NCI-H1417 treated with DMSO at 0.1 percent for 48 hours (cell line): ENCODE data around the gene FGF22.
"Not testable (repeated sequence)": the region's sequence is repeated elsewhere in the genome, so short reads cannot be mapped to it uniquely, and the experiment has no call there.

Source experiments
- DNase-seq: peaks from one replicate; lab custom pipeline; 2025; lab: John Stamatoyannopoulos, UW

FGF22 gene

GRCh38 chr19:660793-661426 is 21.2 kb downstream of the FGF22 start:
- no peak for DNase-seq

DNA sequence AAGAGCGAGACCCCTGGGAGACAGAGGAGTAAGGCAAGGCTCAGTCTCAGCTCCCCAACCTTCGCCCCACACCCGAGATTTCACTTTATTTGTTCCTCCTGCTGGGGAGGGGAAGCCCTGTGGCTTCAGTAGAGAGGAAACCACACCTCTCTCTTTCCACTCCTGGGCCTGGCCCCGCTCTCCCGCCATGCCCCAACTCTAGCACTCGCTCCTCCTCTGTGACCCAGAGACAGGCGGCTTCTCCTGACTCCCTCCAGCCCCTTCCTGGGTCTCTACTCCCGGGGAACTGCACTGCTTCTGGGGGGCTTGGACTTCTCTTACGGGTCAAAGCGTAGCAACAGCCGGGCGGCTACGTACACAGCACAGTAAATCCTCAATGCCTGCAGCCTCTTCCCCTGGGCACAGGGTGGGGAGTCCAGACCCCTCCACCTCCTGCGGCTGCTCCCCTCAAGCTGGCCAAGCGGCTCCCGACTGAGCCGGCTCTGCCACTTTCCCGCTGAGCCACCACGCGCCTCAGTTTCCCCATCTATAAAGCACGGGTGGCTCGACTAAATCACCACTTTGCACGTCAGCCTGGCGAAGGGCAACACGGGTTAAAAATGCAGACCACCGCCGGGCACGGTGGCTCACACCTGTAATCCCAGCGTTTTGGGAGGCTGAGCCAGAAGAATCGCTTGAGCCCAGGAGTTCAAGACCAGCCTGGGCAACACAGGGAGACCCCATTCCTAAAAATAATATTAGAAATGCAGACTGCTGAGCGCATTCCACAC is 21.9 kb downstream of the FGF22 start:
- DNase-seq, result no peak

DNA sequence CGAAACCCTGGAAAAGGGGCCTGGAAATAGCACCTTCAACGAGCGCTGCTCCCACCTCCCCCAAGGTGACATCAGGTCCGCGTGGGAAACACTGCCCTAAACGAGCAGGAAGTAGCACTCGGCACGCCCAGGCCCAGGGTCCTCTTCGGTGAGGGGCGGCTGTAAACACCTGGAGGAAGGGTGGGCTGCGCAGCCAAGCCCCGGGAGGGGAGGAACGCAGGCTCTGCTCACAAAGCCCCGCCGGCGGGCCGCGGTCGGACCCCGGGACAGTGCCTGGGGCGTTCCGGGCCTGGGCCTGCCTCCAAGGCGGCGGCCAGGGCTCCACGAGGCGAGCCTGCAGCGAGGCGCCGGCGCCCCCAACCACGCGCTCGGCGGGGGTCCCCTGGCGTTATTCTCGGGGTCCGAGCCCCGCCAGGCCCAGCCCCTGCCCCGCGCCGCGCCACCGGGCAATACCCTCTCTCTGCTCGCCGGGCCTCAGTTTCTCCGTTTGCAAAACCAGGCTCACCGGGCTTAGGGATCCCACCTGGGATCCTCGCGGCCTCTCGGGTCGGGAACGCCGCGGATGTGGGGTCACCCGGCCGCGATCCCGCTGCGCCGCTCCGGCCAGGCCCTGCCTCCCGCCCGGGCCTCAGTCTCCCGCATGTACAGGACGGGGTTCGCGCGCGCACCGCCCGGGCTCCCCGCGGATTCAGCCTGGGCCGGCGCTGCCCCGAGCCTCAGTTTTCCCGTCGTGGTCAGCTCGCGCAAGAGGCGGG is 22.7 kb downstream of the FGF22 start:
- no peak for DNase-seq

DNA sequence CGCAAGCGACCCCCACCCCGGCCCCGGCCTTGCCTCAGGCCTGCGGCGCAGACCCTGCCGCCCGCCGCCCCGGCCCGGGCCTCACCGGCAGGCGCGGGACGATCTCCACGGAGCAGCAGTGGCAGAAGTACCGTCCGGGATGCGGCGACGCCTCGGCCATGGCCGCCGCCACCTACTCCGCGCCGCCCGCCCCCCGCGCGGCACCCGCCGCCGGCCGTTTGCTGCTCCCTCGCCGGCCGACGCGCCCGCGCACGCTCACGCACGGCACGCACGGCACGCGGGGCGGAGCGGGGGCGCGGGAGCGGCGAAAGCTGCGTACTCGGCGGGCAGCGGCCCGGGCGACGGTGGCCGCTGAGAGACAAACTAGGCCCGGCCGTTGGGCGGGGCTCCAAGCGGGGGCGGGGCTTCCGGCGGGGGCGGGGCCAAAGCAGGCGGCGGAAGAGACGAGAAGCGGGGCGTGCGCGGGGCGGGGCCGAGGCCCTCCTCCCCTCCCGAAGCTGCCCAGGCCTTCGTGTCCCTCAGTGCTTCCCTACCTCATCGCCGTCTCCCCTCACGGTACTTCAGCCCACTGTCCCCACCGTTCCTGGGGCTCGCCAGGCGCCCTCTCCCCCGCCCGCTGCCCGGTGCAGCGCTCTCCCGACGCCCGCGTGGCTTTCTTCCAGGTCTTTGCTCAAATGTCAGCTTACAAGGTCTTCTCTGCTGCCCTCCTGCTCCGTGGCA is 23.4 kb downstream of the FGF22 start, which contains the start of gene RNF126:
Gene RNF126 (minus strand): TSS at position 253 of the 720 bp plus-strand sequence. CDS start 93 bp downstream, at position 160.
- DNase-seq, result peak; percentile 84

- no peak for DNase-seq
Measured at GRCh38 chr19:663682-664117, 24.0 kb downstream of the FGF22 start.

DNA sequence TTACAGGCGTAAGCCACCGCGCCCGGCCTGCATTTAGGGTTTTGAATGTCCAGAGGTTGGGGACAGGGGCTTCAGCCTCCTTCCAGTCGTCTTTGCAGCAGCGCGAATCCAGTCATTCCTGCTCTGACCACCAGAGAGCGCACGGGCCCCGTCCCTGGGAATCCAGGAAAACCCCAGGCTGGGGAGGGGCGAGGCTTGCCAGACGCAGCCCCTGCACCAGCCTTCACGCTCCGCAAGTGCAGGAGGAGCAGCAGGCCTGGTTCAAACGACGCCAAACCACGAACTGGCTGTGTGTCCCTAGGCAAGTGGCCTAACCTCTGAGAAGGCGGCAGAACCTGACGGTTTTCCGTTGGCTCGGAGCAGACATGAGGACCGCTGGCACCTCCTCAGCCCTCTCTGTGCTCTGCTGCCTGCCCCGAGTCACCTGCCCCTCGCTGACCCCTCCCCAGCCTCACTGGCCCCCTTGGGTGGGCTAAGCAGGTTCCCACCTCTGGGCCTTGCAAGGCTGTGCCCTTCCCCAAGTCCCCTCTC is 25.3 kb downstream of the FGF22 start:
- DNase-seq, result peak; percentile 62

GRCh38 chr19:666985-667573 is 27.4 kb downstream of the FGF22 start:
- not testable (repeated sequence) for DNase-seq

DNA sequence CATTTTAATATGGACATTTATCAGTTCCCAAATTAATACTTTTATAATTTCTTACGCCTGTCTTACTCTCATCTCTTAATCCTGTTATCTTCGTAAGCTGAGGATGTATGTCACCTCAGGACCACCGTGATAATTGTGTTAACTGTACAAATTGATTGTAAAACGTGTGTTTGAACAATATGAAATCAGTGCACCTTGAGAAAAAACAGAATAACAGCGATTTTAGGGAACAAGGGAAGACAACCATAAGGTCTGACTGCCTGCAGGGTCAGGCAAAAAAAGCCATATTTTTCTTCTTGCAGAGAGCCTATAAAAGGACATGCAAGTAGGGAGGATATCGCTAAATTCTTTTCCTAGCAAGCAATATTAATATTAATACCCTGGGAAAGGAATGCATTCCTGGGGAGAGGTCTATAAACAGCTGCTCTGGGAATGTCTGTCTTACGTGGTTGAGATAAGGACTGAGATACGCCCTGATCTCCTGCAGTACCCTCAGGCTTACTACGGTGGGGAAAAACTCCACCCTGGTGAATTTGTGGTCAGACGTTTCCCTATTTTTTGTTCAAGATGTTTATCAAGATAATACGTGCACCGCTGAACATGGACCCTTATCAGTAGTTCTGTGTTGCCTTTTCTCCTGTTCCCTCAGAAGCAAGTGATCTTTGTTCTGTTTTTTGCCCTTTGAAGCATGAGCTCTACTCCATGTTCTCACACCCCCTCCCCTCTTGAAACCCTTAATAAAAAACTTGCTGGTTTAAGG is 29.2 kb downstream of the FGF22 start:
- not testable (repeated sequence) for DNase-seq

- no peak for DNase-seq
Measured at GRCh38 chr19:670609-671075, 31.0 kb downstream of the FGF22 start.

DNA sequence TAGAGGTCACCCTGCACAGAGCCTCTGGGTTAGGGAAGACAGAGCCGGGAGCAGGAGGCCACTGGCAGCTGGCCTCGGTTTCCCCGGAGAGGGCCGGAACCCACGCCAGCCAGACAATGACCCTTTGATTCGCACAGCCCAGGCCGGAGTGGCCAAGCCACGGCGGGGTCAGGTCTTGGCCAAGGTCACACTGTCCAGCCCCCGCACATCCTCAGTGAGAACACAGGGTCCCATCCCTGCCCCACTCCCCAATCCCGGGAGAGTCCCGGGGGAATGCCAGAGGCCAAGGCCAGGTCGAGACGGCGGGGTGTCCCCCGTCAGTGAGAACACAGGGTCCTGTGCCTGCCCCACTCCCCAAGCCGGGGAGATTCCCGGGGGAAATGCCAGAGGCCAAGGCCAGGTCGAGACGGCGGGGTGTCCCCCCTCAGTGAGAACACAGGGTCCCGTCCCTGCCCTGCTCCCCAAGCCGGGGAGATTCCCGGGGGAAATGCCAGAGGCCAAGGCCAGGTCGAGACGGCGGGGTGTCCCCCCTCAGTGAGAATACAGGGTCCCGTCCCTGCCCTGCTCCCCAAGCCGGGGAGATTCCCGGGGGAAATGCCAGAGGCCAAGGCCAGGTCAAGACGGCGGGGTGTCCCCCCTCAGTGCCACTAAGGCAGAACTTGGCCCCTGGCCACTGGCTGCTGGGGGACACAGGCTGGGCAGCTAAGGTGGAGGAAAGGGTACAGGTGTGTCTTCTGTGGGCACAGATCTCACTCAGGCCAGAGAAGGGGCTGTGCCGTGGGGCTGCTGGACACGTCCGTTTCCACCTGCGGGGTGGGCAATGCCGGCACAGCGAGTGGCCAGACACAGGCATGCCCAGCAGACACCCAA is 34.8 kb downstream of the FGF22 start:
- no peak for DNase-seq

GRCh38 chr19:676007-676338 is 36.3 kb downstream of the FGF22 start:
- no peak for DNase-seq

- no peak for DNase-seq
Measured at GRCh38 chr19:676339-677105, 36.8 kb downstream of the FGF22 start, which contains the start of gene FSTL3. TSS of gene FSTL3 (plus strand) at chr19:676392. CDS start at chr19:676424, 32 bp downstream.

DNA sequence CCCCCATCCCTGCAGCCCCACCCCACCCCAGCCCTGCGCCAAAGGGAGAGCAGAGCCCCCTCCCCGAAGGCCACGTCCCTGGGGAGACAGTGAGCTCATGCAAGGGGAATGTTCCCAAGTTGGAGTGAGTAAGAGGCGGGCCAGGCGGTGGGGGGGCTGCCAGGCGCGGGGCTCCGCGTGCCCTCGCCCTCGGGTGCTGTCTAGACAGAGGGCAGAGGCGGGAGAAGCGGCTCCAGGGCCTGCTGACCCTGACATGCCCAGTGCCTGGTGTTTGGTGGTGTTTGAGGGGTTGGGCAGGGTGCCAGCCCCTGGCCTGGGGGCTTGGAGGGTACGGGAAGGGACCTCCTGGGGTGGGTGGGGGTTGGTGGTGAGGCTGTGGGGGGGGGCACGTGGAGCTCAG is 37.5 kb downstream of the FGF22 start:
- DNase-seq, result no peak

- DNase-seq, result no peak
Measured at GRCh38 chr19:677601-678436, 38.1 kb downstream of the FGF22 start.

DNA sequence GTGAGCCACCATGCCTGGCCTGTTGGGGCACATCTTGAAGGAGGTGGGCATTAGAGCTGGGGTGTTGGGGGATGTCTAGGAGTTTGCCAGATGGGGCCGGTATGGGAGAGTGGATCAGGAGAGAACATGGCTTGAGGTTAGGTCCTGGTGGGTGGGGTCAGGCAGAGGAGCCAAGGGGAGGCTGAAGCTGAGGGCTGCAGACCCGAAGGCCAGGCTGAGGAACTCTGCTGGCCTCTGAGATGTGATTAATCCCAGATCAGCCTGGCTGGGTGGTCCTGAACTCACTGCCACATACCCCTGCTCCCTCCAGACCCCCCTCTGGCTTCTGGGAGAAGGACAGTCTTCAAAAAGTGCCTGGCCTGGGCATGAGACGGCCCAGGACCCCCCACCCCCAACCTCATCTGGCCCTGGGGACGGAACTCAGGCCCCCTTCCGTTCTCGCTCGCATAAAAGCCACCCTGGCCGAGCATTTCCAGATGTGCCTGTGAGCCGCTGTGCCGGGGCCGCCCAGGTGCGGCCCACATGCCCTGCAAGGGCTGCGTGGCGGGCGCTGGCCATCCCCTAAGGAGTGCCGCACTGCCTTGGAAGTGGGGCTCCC is 39.2 kb downstream of the FGF22 start:
- DNase-seq, result no peak

DNA sequence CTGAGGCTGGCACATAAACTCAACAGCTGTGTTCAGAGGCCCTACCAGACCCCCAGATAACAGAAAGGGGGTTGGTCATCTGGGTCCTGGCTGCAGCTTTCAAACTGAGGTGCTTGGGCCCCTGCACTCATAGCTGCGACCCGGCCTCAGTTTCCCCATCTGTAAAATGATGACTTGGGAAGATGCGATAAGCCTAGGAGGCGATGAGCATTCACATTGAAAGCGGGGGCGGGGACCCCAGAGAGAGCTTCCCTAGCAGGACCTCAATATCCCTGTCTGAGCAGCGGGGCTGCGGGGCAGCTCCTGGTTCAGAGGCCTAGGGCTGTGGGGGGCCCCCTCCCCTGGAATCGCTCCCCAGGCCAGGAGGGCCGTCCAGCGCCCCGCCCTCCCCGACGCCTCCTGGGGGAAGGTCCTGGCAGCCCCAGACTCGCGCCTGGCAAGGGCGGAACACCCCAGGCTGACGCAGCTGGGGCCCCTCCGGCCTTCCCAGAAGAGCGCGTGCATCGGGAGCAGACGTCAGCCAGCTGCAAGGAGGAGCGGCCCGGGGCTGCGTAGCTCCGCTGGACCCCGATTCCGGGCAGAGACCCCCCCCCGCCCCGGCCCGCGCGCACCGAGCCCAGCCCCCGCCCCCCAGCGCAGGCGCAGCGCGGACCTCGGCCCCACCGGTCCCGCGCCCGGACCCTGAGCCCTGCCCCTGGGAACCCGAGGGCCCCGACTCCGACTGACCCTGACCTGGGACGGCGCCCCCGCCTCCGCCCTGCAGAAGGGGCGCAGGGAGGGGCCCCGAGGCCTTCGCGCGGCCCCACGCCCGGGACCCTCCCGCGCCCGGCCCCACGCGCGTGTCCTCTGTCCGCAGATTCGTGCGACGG is 40.0 kb downstream of the FGF22 start:
- no peak for DNase-seq
